GM12865 (cell line): Measurements from ENCODE around the gene NDUFA3.

ENCODE experiments used
- DNase-seq: peaks from one replicate; pipeline ENCODE4 v3.0.0; 2010; ENCODE audit warnings: low read depth
- H3K4me3 ChIP-seq: 2 replicates; pipeline ENCODE4 v1.5.1; 2011; ENCODE audit warnings: mild to moderate bottlenecking, low read depth, low read length, control low read depth
- TF ChIP-seq, protein P1 (sequence below): IDR thresholded peaks from 2 replicates; pipeline ENCODE4 v1.5.1; 2011; ENCODE audit warnings: low read length, control low read depth, low read depth, inconsistent platforms; ENCODE audit not compliant: insufficient read depth; ENCODE audit errors: missing control alignments

Gene NDUFA3

DNA sequence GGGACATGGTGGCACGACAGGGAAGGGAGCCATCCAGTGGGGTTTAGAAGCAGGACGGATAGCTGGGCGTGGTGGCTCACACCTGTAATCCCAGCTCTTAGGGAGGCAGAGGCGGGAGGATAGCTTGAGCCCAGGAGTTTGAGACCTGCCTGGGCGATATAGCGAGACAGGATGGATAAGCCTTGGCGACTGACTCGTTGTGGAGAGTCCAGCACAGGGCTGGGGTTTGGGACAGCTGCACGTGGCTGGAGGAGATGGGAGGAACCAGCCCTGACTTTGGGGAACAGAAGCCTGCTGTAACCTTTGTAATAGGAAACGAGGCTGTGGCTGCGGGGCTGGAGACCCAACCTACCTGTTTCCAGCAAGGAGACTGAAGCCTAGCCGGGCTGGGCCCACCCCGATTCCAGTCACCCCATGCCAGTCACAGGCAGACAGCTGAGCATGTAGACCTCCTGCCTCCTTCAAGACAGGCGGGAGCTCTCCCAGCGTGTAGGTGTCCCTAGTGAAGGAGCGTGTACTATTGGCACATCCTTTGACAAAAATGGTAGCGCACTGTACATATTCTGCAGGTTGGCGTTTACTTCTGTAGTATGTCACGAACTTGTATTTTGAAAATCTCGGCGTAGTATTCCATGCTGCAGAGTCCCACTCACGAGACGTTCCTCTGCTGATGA is 48.8 kb downstream of the NDUFA3 start:
- TF ChIP-seq, protein P1, sequence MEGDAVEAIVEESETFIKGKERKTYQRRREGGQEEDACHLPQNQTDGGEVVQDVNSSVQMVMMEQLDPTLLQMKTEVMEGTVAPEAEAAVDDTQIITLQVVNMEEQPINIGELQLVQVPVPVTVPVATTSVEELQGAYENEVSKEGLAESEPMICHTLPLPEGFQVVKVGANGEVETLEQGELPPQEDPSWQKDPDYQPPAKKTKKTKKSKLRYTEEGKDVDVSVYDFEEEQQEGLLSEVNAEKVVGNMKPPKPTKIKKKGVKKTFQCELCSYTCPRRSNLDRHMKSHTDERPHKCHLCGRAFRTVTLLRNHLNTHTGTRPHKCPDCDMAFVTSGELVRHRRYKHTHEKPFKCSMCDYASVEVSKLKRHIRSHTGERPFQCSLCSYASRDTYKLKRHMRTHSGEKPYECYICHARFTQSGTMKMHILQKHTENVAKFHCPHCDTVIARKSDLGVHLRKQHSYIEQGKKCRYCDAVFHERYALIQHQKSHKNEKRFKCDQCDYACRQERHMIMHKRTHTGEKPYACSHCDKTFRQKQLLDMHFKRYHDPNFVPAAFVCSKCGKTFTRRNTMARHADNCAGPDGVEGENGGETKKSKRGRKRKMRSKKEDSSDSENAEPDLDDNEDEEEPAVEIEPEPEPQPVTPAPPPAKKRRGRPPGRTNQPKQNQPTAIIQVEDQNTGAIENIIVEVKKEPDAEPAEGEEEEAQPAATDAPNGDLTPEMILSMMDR, result no peak
- H3K4me3 ChIP-seq, result no peak overlapping the region
- DNase-seq, result no peak

DNA sequence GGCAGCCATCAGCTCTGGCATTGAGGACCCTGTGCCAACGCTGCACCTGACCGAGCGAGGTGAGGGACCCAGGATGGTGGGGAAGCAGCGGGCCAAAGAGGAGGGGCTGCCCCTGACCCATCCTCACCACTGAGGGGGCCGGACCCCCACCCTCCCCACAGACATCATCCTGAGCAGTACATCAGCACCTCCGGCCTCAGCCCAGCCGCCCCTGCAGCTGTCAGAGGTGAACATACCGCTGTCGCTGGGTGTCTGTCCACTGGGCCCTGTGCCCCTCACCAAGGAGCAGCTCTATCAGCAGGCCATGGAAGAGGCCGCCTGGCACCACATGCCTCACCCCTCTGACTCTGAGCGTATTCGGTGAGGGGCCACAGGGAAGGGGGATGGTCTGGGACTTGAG is 49.6 kb downstream of the NDUFA3 start:
- H3K4me3 ChIP-seq, result no peak overlapping the region
- TF ChIP-seq, protein P1, result no peak
- no peak for DNase-seq

DNA sequence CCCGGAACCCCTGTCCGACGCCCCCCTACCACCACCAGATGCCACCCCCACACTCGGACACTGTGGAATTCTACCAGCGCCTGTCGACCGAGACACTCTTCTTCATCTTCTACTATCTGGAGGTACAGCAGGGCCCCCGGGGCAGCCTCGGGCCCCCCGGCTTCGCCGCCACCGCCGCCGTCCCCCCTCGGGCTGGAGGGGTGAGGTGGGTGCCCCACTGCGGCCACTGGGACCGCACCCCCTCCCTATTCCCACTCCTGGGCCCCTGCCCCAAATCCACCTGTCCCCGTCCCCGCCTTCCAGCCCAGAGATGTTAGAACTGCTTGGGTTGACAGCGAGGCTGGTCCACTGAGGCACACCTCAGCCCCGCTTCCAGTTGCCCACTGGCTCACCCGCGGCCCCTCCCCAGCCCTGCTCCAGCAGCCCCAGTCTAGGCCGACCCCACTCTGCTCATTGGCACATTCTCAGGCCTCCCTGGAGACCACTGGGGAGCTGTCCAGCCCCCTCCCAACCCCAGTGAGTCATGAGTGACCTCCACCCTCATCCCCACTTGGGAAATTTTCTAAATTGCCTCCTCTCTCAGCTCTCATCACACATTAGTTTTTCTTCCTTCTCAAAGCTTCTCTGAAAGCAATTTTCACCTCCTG is 50.3 kb downstream of the NDUFA3 start:
- no peak overlapping the region for H3K4me3 ChIP-seq
- TF ChIP-seq, protein P1, result no peak
- no peak for DNase-seq

DNA sequence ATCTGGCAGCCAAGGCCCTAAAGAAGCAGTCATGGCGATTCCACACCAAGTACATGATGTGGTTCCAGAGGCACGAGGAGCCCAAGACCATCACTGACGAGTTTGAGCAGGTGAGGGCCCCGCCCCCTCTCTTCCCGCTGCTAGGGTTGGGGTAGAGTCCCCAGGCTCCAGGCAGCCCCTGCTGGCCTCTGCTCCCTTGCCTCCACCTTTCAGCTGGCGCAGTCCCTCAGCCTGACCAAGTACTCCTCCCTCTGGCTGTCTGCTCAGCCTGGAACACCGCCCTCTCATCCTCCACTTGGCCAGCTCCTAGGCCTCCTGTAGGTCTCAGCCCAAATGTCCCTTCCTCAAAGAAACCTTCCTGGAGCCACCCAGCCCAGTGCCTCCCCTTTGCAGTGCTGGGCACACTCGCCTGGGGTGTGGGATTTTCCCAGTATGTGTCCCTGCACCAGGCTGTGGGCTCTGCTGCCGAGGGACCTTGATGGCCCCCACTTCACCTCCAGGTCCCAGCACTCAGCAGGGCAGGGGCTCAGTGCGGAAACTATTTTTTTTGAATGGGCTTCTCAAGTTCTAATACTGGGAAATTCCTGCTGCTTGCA is 51.2 kb downstream of the NDUFA3 start:
- no peak overlapping the region for H3K4me3 ChIP-seq
- DNase-seq, result no peak
- TF ChIP-seq, protein P1, result no peak

DNA sequence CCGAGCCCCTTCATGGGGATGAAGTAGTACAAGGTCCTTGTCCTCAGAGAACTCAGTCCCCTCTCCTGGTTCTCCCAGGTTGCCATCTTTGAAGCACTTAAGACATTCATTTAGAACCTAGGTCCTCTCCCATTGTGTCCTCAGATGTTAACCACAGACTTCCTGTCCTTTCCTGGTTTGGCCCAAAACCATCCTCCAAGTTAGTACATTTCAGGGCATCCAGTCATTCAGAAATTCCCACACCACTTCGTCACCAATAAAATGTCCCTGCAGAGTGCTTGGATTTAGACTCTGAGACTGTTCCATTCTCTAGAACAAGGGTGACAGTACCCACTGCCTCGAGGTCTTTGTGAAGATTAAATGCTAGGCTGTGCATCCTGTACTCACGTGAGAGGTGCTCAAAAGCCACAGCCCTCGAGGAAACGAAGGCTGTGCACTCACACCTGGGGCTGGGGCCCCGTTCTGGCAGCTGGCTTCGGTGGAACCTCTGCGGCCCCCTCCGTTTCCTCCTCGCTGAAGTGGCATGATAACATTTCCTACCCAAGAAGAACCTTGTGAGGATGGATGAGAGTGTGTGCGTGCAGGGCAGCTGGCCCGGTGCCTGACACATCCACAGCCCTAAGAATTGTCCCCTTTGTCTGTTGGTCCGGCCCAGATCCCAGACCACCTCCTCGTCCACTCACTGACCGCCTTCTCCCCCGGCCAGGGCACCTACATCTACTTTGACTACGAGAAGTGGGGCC is 52.1 kb downstream of the NDUFA3 start:
- H3K4me3 ChIP-seq, result no peak overlapping the region
- TF ChIP-seq, protein P1, result no peak
- no peak for DNase-seq

DNA sequence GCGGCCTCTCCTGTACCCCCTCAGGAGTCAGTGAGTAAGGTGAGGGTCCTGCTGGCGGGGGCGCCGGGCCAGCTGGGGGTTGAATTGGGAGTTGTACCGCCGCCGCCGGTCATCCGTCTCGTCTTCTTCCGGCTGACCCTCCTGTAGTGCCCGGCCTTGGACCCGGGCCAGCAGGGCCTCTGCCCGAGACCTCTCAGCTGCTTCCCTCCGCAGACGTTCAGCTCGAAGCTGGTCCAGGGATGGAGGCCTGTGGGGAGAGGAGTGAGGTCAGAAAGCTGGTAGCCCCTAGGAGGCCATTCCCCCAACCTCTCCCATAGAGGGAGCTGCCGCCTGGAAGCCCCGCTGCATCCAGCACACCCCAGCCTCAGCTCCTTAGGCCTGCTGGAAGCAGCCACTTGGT is 53.0 kb downstream of the NDUFA3 start:
- no peak overlapping the region for H3K4me3 ChIP-seq
- TF ChIP-seq, protein P1, result no peak
- DNase-seq, result no peak
